Measurements from ENCODE around the gene ADCY4. TPM values are rescaled to one million over a fixed set of nuclear protein-coding genes. Genes with fewer than 3 reads are reported as not detected.

Gene ADCY4
- total and polyA plus RNA-seq, 2 donors (not counting 3 experiments of a cell fraction or from before 2014, with no cell fraction given), result 81.6 to 84.0 TPM

DNA sequence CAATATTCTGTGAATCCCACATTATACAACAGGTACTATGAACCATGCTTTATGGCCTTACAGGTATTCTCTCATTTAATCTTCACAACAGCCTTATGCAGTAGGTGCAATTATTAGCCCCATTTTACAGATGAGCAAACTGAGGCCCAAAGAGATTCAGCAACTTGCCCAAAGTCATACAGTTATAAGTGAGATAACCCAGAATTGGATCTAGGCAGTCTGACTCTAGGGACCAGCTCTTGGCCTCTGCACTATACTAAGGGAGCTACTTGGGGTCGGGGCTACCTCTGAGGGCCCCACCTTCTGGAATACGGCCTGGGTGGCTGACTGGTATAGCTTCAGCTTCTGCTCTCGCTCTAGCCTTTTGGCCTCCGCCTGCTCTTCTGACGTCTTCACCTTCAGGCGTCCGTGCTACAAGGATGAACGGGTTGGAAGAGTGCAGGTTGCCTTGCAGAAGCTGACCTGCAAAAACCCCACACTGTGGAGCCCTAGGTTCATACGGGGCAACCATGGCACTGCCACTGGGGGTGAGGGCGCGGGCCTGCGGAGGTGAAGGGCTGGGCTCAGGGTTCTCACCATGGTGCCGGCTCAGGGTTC is 64.2 kb downstream of the ADCY4 start:
- Histone ChIP-seq H2AFZ (ENCODE audit: low read depth, low read length) (peak overlapping the region; percentile 80), H3K27ac (ENCODE audit: insufficient read depth, low read depth, low read length) (peak overlapping the region; percentile 92), H3K4me2 (ENCODE audit: insufficient read depth, low read length) (peak overlapping the region; percentile 76), H3K4me3 (replicated peaks in 1 of 3; ENCODE audit: insufficient read depth in 1 of 3, low read depth in 1 of 3, low read length in 3 of 3) (peak overlapping the region; percentile 58 to 77 (median 65)), H3K9me3 (replicated peaks; ENCODE audit: control insufficient read depth, insufficient read depth, low read length) (no peaks in the 10 kb centered on the region), H3K9ac (replicated peaks; ENCODE audit: extremely low read depth, insufficient read depth, low read length) (peak overlapping the region; percentile 98), H3K36me3 (ENCODE audit: control insufficient read depth in 2 of 2, extremely low read depth in 1 of 2, insufficient read depth in 2 of 2, low read length in 2 of 2) (peaks cover 2 to 21% of the 10 kb centered on the region in 2 experiments), H3K27me3 (ENCODE audit: control insufficient read depth in 2 of 2, insufficient read depth in 2 of 2, low read length in 2 of 2) (no peaks in the 10 kb centered on the region), H3K79me2 (ENCODE audit: control insufficient read depth, insufficient read depth, low read length) (no peaks in the 10 kb centered on the region), H4K20me1 (replicated peaks; ENCODE audit: control insufficient read depth, extremely low read depth, insufficient read depth, low read length) (no peaks in the 10 kb centered on the region), H3K4me1 (ENCODE audit: control insufficient read depth, extremely low read depth, insufficient read depth, low read length) (peaks cover 9% of the 10 kb centered on the region), H3K9me1 (replicated peaks; ENCODE audit: control insufficient read depth, extremely low read depth, insufficient read depth, low read length) (no peaks in the 10 kb centered on the region)
- CTCF ChIA-PET, result interaction anchor here (0.7 to 2.9 kb wide), 16 partner anchors 8 to 166 kb away, joined by 3 to 35 read pairs (median 5); partner anchors contain the start of genes CHMP4A, CIDEB, MDP1 and TINF2
- DNase-seq (ENCODE audit: low read depth, low spot score) (no peak), FAIRE-seq (no peak)
- POLR2A ChIA-PET, result interaction anchor here (1.3 to 1.9 kb wide), 2 partner anchors 9 to 28 kb away, joined by 3 to 17 read pairs; partner anchors contain the start of gene TINF2
- dilution Hi-C loops (cut with MboI; ENCODE audit: extremely low pct_ligation_motif_present, low sequenced_read_pairs), result no loop called here
- intact Hi-C loops (cut with micrococcal nuclease), result loop anchor here (1.0 kb wide), 5 partner anchors 27 to 54 kb away; partner anchors contain the start of genes DHRS1, MDP1 and NOP9
- TF ChIP-seq POLR2AphosphoS5 (IDR thresholded peaks at IDR 0.05; ENCODE audit: insufficient read depth, low read depth, low read length) (no peak), GATA2 (IDR thresholded peaks at IDR 0.05; ENCODE audit: insufficient read depth, insufficient read length, low read depth, low read length) (no peak), EZH2 (IDR thresholded peaks at IDR 0.05; ENCODE audit: borderline replicate concordance, low read depth, low read length, severe bottlenecking) (no peak), POLR2A (IDR thresholded peaks at IDR 0.05; ENCODE audit: low read depth, low read length) (no peak), JUN (IDR thresholded peaks at IDR 0.05; ENCODE audit: borderline replicate concordance, insufficient read depth, insufficient read length, low read depth) (no peak), FOS (IDR thresholded peaks at IDR 0.05; ENCODE audit: borderline replicate concordance, insufficient read depth, low read length) (no peak), MYC (IDR thresholded peaks at IDR 0.05; ENCODE audit: low read depth, low read length) (no peak)
- TF ChIP-seq, protein P1, sequence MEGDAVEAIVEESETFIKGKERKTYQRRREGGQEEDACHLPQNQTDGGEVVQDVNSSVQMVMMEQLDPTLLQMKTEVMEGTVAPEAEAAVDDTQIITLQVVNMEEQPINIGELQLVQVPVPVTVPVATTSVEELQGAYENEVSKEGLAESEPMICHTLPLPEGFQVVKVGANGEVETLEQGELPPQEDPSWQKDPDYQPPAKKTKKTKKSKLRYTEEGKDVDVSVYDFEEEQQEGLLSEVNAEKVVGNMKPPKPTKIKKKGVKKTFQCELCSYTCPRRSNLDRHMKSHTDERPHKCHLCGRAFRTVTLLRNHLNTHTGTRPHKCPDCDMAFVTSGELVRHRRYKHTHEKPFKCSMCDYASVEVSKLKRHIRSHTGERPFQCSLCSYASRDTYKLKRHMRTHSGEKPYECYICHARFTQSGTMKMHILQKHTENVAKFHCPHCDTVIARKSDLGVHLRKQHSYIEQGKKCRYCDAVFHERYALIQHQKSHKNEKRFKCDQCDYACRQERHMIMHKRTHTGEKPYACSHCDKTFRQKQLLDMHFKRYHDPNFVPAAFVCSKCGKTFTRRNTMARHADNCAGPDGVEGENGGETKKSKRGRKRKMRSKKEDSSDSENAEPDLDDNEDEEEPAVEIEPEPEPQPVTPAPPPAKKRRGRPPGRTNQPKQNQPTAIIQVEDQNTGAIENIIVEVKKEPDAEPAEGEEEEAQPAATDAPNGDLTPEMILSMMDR (IDR thresholded peaks at IDR 0.05; ENCODE audit: extremely low read depth in 1 of 2, insufficient read depth in 1 of 2, low read depth in 1 of 2, low read length in 2 of 2), result no peak
- TF ChIP-seq, protein P2, sequence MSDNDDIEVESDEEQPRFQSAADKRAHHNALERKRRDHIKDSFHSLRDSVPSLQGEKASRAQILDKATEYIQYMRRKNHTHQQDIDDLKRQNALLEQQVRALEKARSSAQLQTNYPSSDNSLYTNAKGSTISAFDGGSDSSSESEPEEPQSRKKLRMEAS (IDR thresholded peaks at IDR 0.05; ENCODE audit: insufficient read depth, insufficient read length), result no peak
- BruUV-seq (replicated peaks), result no TSS peak
